ENCODE results near the gene STK17A.
"Not testable (repeated sequence)": the region's sequence is repeated elsewhere in the genome, so short reads cannot be mapped to it uniquely, and the experiment has no call there.

The STK17A gene

DNA sequence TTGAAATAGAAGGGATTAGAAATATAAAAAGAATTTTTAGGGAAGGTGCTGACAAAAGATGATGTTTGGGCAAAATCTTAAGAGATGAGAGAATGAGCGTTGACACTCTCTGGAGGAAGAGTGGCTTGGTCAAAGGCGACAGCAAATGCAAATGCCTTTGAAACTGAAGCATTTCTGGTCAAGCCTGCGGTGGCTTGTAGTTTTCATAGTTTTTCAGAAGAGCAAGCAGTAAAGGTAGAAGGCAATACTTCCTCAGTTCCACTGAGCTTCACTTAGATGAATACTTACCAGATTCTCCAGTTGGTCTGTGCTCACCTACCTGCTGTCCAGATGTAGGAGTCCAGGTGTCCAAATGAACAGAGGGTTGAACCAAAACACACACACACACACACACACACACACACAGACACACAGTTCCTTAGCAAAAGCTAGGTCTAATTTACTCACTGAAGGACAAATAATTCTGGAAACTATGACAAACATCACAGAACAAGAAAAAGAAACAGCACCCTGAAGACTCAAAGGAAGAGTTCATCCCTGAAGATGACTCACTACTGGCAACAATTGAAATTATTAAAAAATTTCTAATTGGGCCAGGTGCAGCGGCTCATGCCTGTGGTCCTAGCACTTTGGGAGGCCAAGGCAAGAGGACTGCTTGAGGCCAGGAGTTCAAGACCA is 12.1 kb upstream of the STK17A start:
- TF ChIP-seq TOX (CRISPR knock-in tag; IDR thresholded peaks at IDR 0.05; ENCODE audit: borderline replicate concordance): no peak
- TF ChIP-seq ZNF565 (CRISPR knock-in tag; conservative IDR thresholded peaks at IDR 0.05; ENCODE audit: low read depth): no peak
- TF ChIP-seq, protein P1, sequence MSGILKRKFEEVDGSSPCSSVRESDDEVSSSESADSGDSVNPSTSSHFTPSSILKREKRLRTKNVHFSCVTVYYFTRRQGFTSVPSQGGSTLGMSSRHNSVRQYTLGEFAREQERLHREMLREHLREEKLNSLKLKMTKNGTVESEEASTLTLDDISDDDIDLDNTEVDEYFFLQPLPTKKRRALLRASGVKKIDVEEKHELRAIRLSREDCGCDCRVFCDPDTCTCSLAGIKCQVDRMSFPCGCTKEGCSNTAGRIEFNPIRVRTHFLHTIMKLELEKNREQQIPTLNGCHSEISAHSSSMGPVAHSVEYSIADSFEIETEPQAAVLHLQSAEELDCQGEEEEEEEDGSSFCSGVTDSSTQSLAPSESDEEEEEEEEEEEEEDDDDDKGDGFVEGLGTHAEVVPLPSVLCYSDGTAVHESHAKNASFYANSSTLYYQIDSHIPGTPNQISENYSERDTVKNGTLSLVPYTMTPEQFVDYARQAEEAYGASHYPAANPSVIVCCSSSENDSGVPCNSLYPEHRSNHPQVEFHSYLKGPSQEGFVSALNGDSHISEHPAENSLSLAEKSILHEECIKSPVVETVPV (CRISPR knock-in tag; IDR thresholded peaks at IDR 0.05): no peak
- TF ChIP-seq ISL1 (CRISPR knock-in tag; IDR thresholded peaks at IDR 0.05): no peak
- TF ChIP-seq ZFP30 (CRISPR knock-in tag; IDR thresholded peaks at IDR 0.05): no peak
- TF ChIP-seq ARNTL (CRISPR knock-in tag; IDR thresholded peaks at IDR 0.05; ENCODE audit: borderline replicate concordance, low read depth): no peak
- TF ChIP-seq, protein P2, sequence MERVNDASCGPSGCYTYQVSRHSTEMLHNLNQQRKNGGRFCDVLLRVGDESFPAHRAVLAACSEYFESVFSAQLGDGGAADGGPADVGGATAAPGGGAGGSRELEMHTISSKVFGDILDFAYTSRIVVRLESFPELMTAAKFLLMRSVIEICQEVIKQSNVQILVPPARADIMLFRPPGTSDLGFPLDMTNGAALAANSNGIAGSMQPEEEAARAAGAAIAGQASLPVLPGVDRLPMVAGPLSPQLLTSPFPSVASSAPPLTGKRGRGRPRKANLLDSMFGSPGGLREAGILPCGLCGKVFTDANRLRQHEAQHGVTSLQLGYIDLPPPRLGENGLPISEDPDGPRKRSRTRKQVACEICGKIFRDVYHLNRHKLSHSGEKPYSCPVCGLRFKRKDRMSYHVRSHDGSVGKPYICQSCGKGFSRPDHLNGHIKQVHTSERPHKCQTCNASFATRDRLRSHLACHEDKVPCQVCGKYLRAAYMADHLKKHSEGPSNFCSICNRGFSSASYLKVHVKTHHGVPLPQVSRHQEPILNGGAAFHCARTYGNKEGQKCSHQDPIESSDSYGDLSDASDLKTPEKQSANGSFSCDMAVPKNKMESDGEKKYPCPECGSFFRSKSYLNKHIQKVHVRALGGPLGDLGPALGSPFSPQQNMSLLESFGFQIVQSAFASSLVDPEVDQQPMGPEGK (CRISPR knock-in tag; IDR thresholded peaks at IDR 0.05; ENCODE audit: borderline replicate concordance): no peak
- no peak for TF ChIP-seq SNAI2 (CRISPR knock-in tag; IDR thresholded peaks at IDR 0.05)
- no peak for TF ChIP-seq RARB (CRISPR knock-in tag; IDR thresholded peaks at IDR 0.05)
- TF ChIP-seq TCF4 (CRISPR knock-in tag; IDR thresholded peaks at IDR 0.05; ENCODE audit: borderline replicate concordance): no peak
- TF ChIP-seq, protein P3, sequence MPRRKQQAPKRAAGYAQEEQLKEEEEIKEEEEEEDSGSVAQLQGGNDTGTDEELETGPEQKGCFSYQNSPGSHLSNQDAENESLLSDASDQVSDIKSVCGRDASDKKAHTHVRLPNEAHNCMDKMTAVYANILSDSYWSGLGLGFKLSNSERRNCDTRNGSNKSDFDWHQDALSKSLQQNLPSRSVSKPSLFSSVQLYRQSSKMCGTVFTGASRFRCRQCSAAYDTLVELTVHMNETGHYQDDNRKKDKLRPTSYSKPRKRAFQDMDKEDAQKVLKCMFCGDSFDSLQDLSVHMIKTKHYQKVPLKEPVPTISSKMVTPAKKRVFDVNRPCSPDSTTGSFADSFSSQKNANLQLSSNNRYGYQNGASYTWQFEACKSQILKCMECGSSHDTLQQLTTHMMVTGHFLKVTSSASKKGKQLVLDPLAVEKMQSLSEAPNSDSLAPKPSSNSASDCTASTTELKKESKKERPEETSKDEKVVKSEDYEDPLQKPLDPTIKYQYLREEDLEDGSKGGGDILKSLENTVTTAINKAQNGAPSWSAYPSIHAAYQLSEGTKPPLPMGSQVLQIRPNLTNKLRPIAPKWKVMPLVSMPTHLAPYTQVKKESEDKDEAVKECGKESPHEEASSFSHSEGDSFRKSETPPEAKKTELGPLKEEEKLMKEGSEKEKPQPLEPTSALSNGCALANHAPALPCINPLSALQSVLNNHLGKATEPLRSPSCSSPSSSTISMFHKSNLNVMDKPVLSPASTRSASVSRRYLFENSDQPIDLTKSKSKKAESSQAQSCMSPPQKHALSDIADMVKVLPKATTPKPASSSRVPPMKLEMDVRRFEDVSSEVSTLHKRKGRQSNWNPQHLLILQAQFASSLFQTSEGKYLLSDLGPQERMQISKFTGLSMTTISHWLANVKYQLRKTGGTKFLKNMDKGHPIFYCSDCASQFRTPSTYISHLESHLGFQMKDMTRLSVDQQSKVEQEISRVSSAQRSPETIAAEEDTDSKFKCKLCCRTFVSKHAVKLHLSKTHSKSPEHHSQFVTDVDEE (CRISPR knock-in tag; IDR thresholded peaks at IDR 0.05): no peak
- TF ChIP-seq ZC3H10 (CRISPR knock-in tag; IDR thresholded peaks at IDR 0.05): no peak
- no peak for TF ChIP-seq ESRRG (CRISPR knock-in tag; IDR thresholded peaks at IDR 0.05)
- TF ChIP-seq, protein P4, sequence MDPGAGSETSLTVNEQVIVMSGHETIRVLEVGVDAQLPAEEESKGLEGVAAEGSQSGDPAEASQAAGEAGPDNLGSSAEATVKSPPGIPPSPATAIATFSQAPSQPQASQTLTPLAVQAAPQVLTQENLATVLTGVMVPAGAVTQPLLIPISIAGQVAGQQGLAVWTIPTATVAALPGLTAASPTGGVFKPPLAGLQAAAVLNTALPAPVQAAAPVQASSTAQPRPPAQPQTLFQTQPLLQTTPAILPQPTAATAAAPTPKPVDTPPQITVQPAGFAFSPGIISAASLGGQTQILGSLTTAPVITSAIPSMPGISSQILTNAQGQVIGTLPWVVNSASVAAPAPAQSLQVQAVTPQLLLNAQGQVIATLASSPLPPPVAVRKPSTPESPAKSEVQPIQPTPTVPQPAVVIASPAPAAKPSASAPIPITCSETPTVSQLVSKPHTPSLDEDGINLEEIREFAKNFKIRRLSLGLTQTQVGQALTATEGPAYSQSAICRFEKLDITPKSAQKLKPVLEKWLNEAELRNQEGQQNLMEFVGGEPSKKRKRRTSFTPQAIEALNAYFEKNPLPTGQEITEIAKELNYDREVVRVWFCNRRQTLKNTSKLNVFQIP (CRISPR knock-in tag; IDR thresholded peaks at IDR 0.05; ENCODE audit: borderline replicate concordance, low read depth): no peak
- ATAC-seq: no peak

DNA sequence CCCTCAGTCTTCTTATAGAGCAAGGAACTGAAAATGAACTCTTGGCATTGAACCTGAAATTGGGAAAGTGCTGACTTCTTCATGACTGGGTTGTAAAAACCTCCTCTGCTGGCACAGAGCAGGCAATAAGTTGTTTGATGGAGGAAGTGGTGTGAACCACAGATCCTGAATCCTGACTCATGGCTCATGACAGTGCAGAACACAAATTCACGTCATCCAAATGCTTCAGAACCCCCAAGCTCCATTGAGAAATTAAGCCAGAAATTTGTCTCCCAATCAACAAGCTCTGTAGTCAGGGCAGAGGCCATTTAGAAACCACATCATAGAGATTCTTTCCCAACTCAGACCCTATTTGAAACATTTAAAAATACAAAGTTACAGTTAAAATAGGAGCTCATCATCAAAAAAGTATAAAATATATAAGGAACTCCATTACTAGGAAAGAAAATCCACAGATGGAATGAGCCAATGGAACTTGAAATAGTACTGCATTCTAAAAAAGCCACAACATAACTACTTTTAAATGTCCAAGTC is 10.3 kb upstream of the STK17A start:
- 0 out of 2 replicates have a peak, but pooled peaks have one; percentile 35 for TF ChIP-seq RARB (CRISPR knock-in tag; IDR thresholded peaks at IDR 0.05)
- no peak for TF ChIP-seq OSR1 (CRISPR knock-in tag; IDR thresholded peaks at IDR 0.05)
- ATAC-seq: peak; percentile 93

DNA sequence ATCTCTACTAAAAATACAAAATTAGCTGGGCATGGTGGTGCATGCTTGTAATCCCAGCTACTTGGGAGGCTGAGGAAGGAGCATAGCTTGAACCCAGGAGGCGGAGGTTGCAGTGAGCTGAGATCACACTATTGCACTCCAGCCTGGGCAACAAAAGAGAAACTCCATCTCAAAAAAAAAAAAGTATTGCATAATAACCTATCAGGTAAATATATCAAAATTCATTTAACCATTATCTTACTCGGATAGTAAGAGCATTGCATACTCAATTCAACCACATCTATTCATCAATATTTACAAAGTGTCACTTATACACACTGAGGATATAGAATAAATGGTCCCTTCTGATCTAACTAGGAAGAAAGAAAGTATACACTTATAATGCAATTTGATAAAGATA is 9.1 kb upstream of the STK17A start:
- ATAC-seq: not testable (repeated sequence)

DNA sequence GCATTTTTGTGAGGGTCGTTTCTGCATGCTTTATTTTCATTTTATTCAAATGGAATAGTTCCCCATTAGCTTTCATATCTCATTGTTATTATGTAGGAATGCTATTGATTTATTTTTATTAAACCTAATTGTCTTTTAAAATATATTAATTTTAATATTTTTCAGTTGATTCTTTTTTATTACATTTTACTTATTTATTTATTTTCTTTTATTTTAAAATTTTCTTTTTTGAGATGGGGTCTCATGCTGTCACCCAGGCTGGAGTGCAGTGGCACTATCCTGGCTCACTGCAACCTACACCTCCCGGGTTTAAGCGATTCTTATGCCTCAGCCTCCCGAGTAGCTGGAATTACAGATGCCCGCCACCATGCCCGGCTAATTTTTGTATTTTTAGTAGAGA is 7.4 kb upstream of the STK17A start:
- TF ChIP-seq, protein P4 (CRISPR knock-in tag; IDR thresholded peaks at IDR 0.05; ENCODE audit: borderline replicate concordance, low read depth): no peak
- no peak for ATAC-seq

DNA sequence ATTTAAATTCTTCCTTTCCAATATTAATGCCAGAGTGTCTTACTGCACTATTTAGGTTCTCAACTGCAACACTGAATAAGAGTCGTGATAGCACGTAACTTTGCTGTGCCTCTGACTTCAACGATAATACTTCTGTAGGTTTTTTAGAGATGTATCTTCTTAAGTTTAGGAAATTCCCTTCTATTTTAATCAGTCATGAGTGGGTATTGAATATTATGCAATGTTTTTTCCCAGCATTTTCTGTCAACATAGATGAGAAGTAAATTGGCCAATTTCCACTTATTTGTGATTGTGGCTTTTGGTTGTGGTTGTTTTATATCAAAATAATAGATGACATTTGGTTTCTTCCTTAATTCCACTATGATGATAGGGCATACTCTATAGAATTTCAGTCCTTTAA is 6.7 kb upstream of the STK17A start:
- ATAC-seq: no peak
- TF ChIP-seq, protein P4 (CRISPR knock-in tag; IDR thresholded peaks at IDR 0.05; ENCODE audit: borderline replicate concordance, low read depth): no peak
- TF ChIP-seq TOX (CRISPR knock-in tag; IDR thresholded peaks at IDR 0.05; ENCODE audit: borderline replicate concordance) (no peak), PPARA (CRISPR knock-in tag; IDR thresholded peaks at IDR 0.05; ENCODE audit: borderline replicate concordance) (no peak), ZNF70 (CRISPR knock-in tag; IDR thresholded peaks at IDR 0.05) (no peak)
- TF ChIP-seq, protein P2 (CRISPR knock-in tag; IDR thresholded peaks at IDR 0.05; ENCODE audit: borderline replicate concordance): no peak

Measured in SK-N-SH treated with all-trans-retinoic acid at 6 μM for 48 hours (cell line).